Measurements from ENCODE around the gene COG1.

DNA sequence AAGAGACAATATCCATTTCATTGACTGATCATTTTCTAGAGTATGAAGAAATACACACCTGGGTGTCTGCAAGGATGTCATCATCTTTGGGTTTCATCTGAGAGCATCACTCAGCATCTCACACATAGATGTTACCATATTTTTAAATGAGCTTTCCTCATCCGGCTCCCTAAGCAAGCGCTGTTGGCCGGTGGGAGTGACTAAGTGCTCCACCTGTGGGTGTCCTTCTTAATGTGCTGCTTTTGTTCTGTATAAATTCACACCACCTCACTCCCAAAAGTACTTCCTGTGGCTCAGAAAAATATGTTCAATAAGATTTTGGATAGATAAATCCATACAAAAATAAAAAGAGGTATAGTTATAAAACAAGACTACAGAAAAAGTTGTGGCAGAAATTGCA lies 20.6 kb upstream of the COG1 start:
- TF ChIP-seq, protein P1, sequence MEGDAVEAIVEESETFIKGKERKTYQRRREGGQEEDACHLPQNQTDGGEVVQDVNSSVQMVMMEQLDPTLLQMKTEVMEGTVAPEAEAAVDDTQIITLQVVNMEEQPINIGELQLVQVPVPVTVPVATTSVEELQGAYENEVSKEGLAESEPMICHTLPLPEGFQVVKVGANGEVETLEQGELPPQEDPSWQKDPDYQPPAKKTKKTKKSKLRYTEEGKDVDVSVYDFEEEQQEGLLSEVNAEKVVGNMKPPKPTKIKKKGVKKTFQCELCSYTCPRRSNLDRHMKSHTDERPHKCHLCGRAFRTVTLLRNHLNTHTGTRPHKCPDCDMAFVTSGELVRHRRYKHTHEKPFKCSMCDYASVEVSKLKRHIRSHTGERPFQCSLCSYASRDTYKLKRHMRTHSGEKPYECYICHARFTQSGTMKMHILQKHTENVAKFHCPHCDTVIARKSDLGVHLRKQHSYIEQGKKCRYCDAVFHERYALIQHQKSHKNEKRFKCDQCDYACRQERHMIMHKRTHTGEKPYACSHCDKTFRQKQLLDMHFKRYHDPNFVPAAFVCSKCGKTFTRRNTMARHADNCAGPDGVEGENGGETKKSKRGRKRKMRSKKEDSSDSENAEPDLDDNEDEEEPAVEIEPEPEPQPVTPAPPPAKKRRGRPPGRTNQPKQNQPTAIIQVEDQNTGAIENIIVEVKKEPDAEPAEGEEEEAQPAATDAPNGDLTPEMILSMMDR (IDR thresholded peaks at IDR 0.05) = no peak
- no peak for TF ChIP-seq POLR2A (IDR thresholded peaks at IDR 0.05)

All from prostate gland (tissue), 2 donors.